ENCODE measurements around the gene KRTAP9-4.
"Not testable (repeated sequence)": the region's sequence is repeated elsewhere in the genome, so short reads cannot be mapped to it uniquely, and the experiment has no call there.

KRTAP9-4 gene

DNA sequence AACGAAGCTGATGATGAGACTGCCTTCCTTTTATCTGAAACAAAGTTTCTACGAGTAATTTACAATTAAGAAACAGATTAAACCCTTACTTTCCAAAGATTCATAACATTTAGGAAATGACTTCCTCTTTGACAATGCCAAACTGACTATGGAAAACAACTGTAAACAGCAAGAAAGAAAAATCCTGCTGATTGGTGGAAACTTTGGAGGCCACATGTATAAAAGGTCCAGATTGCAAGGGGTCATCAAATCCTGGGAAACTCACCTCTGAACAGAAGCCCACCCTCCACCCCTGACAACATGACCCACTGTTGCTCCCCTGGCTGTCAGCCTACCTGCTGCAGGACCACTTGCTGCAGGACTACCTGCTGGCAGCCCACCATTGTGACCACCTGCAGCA lies 15.6 kb downstream of the KRTAP9-4 start, which contains the start of gene KRTAP9-6:
KRTAP9-6 (plus strand) TSS at position 301 of the 400 bp plus-strand sequence; CDS start at position 301, 0 bp downstream.
- DNase-seq (ENCODE audit: low spot score): no peak

DNA sequence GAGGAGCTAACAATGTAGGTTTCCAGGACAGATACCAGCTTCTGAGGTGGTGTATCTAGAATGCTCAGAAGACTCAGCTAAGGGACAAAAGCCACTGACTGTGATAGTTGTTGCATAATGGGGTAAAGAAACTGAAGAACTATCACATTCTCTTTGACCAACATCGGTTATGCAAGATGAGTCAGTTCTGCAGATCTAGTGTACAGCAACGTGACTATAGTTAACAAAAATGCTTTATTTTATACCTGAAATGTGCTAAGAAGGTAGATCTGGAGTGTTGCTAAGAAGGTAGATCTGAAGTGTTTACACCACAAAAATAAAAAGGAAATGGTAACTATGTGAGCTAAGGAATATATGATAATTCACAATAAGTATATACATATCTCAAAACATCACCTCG lies 18.2 kb downstream of the KRTAP9-4 start:
- DNase-seq (ENCODE audit: low spot score): no peak

DNA sequence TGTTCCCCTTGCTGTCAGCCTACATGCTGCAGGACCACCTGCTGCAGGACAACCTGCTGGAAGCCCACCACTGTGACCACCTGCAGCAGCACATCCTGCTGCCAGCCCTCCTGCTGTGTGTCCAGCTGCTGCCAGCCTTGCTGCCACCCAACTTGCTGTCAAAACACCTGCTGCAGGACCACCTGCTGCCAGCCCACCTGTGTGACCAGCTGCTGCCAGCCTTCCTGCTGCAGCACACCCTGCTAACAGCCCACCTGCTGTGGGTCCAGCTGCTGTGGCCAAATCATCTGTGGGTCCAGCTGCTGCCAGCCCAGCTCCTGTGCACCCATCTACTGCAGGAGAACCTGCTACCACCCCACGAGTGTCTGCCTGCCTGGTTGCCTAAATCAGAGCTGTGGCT lies 21.8 kb downstream of the KRTAP9-4 start:
- not testable (repeated sequence) for DNase-seq (ENCODE audit: low spot score)

DNA sequence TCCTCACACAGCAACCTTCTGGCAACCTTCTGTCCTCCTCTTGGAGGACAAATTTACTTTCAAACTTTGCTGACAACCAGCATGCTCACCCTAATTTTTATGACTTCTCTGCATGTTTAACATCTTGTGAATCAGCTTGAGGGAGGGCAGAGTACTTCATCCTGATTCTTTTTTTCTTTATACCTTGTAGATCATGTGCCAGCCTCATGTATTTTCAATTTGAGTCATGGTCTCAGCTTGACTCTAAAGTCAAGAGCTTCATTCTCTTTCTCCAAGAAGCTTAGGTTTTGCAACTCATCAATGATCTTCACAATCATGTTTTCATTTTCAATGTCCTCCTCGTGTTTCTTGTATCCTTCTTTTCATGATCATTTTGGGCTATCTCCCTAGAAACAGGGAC lies 22.4 kb downstream of the KRTAP9-4 start:
- no peak for DNase-seq (ENCODE audit: low spot score)

DNA sequence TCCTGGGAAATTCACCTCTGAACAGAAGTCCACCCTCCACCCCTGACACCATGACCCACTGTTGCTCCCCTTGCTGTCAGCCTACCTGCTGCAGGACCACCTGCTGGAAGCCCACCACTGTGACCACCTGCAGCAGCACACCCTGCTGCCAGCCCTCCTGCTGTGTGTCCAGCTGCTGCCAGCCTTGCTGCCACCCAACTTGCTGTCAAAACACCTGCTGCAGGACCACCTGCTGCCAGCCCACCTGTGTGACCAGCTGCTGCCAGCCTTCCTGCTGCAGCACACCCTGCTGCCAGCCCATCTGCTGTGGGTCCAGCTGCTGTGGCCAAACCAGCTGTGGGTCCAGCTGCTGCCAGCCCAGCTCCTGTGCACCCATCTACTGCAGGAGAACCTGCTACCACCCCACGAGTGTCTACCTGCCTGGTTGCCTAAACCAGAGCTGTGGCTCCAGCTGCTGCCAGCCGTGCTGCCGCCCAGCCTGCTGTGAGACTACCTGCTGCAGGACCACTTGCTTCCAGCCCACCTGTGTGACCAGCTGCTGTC lies 26.2 kb downstream of the KRTAP9-4 start, which contains the start of gene KRTAP9-7:
KRTAP9-7 (plus strand) TSS at position 51 of the 543 bp plus-strand sequence; CDS start at position 51, 0 bp downstream.
- not testable (repeated sequence) for DNase-seq (ENCODE audit: low spot score)

DNA sequence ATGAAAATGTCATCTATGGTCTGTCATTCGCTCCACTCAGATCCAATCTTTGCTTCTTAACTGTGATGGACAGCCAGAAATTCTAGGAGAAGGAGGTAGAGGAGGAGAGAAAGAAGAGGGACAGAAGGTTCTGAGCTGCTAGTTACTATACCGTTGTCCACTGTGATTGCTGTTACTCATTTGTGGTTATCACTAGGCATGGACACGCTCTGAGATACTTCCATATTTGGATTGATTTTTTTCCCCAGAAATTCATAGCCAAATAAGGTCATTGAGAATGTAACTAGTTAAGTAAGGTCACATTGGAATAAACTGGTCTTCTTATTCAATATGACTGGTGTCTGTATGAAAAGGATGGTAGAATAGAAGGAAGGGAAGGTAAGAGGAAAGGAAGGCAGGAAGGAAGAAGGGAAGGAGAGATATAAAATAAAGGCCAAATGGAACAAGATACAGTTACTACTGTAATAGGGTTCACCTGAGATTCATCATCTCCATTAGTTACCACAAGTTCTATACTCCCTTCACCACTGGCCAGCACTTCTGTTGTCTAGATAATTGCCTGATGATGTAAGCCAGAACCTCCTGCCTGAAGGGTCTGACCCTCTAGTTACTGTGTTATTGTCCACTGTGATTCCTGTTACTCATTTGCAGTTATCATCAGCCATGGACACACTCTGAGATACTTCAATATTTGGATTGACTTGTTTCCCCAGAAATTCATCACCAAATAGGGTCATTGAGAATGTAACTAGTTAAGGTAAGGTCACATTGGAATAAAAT lies 28.9 kb downstream of the KRTAP9-4 start:
- DNase-seq (ENCODE audit: low spot score): no peak

DNA sequence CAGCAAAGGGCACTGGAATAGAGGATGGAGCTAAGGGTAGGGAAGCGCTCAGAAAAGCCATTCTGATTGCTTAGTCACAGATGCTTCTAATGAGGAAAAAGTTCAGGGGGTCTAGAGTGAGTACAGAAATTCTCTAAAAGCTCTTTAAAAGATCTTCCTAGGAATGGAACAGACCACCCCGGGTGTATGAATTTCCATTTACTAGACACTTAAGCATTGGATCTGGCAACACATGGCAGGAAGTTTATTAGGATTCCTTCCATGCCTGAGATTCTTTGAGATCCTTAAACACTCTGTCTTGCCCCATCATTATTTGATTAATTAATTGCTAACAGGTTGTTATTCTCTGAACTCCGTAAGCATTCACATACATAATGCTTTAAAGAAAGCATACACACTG lies 34.6 kb downstream of the KRTAP9-4 start:
- DNase-seq (ENCODE audit: low spot score): no peak

DNA sequence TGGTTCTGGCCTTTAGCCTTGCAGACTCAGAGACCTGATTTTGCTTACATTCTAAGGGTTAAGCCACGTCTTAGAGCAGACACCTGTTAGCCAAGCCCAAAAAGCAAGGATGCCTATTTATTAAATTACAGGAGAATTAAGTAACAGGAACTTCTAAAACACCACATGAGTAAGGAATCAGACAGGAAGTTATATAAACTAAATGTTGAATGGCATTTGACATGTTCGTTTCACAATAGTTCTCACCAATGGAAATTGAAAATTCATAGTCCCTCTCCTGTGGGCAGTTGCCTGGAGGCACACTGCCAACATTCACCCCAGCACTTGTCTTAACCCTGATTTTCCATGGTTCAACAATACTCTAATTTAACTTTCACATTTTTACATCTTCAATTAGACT lies 35.1 kb downstream of the KRTAP9-4 start:
- DNase-seq (ENCODE audit: low spot score): no peak

DNA sequence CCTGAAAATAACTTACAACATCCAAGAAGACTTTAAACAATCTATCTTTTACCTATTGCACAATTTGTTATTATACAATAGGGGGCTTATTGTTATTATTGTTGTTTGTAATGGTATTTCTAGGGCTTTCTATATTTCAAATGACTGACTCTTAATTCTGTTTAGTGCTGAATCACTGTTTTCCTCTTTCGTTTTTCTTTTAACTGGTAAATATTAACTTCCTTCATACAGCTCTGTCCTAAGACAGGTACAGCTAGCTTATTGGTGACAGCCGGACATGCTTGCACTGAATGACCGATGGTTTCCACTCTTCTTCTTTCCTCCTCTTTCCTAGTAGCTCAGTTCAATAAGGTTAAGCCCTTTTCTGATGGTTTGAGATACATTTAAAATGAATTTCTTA lies 37.6 kb downstream of the KRTAP9-4 start:
- DNase-seq (ENCODE audit: low spot score): no peak

DNA sequence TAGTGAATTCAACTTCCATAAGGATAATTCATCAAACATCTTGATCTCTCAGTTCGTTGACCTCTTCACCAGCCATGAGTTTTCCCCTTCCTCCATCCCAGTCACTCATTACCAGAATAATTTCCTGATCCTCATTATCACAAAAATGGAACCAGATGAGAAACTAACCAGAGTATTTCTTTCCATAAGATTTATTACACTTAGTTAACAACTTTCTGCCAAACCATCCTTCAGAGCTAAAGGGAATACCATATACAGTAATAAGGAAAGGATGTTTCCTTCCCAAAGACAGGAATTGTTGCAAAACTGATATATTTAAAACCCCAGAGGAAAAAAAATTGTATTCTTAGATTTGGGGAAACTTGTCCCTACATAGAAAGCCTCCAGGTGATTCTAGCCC lies 44.5 kb downstream of the KRTAP9-4 start:
- DNase-seq (ENCODE audit: low spot score): no peak

DNA sequence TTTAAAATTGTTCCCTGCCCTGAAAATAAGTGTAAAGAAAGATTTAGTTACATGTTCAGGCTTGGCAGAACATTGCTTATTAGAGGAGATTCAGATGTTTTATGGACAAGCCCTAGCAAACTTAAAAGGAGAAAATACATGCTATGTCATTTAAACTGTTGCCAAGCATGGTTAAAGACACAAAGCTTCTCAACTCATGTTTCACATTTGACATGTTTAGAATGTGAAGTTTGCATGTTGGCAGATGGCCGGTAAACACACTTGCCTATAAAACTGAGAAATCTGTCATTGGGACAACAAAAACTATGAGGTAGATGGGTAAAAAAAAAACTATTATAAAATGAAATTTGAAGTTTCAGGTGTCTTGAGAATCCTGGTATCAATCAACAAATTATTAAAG lies 47.4 kb downstream of the KRTAP9-4 start:
- DNase-seq (ENCODE audit: low spot score): no peak

DNA sequence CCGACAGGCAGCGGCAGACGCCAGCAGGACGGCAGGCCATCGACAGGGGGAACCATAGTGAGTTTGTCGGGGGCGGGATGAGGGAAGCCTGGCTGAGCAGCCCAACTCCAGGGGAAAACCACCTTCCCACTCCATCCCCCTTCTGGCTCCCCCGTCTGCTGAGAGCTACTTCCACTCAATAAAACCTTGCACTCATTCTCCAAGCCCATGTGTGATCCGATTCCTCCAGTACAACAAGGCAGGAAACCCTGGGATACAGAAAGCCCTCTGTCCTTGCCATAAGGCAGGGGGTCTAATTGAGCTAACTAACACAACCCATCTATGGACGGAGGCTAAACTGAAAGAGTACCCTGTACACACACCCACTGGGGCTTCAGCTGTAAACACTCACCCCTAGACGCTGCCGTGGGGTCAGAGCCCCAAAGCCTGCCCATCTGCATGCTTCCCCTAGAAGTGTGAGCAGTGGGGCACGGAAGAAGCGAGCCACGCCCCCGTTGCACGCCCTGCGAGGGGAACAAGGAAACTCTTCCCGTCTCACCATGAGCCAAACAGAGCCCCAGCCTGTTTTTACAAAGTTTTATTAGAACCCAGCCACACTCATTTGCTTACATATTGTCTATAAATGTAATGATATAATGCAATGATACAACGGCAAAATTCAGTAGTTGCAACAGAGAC lies 49.1 kb downstream of the KRTAP9-4 start:
- DNase-seq (ENCODE audit: low spot score): no peak

Data from hematopoietic multipotent progenitor cell treated with erythropoietin and hydrocortisone succinate and interleukin-3 and kit ligand, for 15 days (in vitro differentiated cells).